Cerebellar nuclear complex (tissue), 1 donor: ENCODE data around the gene TRAK1.
"Not testable (repeated sequence)": the region's sequence is repeated elsewhere in the genome, so short reads cannot be mapped to it uniquely, and the experiment has no call there.

Experiments used
- DNase-seq, 2 experiments: peaks; one replicate each; lab custom pipeline; 2025; lab: John Stamatoyannopoulos, UW

TRAK1 gene

DNA sequence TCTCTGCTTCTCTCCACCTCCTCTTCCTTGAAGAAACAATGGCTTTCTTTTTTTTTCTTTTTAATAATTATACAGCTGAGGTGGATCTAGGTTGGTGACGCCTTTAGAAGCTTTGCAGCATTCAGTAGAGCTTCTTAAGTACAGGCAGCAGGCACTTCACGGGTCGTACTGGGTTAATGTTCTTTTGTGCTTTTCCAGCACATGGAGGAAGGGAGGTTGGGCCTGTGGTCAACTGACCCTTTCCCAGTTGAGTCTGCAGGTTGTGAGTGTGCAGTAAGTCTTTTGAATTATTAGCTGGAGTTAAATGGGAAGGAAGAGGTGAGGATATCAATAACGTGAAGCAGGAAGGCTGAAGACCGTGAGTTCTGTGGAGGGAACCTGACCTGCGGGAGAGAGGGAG, 7.0 kb downstream of the TRAK1 start:
- DNase-seq = no peak

DNA sequence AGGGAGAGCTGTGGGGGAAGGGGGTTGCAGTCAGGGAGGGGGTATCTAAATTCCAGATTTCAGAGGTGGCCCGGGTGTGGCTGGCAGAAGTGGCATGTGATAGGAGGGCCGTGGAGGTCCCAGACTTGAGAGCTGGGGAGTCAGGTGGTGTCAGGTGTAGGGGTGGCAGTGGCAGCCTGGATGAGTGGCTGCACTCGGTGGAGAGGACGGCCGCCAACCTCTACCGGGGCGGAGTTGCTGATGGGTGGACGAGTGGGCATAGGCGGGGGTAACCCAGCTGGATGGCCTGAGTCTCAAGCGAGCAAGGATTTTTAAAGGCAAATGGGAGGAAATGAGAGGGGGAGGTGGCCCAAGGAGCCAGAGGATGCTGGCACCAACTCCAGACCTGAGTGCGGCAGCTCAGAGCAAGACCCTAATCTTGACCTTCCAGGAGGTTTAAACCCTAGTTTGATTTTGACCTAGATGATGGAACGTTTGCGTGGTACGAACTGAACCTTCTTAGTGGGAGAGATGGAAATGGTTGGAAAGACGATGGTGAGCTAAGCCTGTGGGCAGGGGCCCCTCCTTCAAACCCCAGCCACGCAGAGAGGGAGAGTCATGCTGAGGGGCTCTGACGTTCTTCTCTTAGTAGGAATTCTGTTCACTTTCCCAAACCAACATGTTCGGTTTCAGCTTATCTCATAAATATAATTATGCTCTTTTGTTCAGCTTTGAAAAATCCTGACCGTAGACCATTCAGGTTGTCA, 8.0 kb downstream of the TRAK1 start:
- no peak for DNase-seq

DNA sequence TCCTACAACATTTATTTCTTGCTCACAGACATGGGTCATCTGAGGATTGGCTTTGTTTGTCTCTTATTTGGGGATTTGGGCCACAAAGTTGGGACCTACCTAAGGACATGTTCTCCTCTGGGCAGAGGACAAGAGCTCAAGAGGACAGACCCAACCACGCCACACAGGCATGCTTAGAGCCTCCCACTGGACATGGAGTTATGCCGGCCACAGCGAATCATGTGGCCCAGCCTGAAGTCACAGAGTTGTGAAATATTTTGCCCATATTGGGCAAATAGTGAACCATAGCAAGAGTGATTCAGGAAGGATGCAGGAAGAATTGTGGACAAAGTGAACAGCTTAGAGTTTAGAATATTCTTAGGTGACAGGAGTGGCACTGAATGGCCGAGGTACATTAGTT, 9.9 kb downstream of the TRAK1 start:
- no peak for DNase-seq

DNA sequence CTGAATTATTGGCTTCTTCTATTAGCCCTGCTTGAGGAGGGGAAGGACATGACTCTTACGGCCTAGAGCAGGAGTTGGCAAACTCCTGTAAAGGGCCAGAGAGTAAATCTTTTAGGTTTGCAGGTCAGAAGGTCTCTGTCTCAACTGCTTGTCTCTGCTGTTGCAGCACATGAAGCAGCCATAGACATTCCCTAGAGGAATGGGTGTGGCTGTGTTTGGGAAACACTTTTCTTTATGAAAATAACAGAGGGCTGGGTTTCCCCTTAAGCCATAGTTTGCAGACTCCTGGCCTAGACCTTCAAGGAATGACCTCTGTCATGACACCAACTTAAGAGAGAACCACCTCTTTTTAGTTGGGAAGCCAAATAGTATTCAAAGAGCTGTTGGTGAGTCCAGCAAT, 10.3 kb downstream of the TRAK1 start:
- no peak for DNase-seq

DNA sequence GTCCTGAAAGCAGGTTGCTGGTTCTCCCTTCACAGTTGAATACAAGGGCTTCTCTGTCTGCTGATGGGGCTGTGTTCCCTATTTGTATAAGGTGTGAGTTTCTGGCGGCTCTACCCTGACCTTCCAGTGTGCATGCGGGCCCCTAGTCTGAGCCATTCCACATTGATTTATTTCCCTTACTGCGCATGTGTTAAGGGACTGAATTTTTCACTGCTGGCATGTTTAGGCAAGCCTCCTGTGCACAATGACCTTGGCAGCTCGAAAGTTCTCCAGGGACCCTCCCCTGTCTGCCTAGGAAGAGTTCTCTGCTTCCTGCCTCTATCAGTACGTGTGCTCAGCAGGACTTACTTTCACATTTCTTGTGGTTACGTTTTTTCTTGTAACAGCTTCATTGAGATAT, 11.4 kb downstream of the TRAK1 start:
- DNase-seq = no peak

DNA sequence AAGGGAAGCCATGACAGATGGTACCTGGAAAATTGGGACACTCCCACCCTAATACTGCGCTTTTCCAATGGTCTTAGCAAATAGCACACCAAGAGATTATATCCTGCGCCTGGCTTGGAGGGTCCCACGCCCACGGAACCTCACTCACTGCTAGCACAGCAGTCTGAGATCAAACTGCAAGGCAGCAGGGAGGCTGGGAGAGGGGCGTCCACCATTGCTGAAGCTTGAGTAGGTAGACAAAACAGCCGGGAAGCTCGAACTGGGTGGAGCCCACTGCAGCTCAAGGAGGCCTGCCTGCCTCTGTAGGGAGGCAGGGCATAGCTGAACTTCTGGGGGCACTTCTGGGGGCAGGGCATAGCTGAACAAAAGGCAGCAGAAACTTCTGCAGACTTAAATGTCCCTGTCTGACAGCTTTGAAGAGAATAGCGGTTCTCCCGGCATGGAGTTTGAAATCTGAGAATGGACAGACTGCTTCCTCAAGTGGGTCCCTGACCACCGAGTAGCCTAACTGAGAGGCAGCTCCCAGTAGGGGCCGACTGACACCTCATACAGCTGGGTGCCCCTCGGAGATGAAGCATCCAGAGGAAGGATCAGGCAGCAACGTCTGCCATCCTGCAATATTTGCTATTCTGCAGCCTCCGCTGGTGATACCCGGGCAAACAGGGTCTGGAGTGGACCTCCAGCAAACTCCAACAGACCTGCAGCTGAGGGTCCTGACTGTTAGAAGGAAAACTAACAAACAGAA, 12.9 kb downstream of the TRAK1 start:
- DNase-seq = not testable (repeated sequence)

DNA sequence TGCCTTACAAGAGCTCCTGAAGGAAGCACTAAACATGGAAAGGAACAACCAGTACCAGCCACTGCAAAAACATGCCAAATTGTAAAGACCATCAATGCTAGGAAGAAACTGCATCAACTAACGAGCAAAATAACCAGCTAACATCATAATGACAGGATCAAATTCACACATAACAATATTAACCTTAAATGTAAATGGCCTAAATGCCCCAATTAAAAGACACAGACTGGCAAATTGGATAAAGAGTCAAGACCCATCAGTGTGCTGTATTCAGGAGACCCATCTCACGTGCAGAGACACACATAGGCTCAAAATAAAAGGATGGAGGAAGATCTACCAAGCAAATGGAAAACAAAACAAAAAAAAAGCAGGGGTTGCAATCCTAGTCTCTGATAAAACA, 14.8 kb downstream of the TRAK1 start:
- not testable (repeated sequence) for DNase-seq

DNA sequence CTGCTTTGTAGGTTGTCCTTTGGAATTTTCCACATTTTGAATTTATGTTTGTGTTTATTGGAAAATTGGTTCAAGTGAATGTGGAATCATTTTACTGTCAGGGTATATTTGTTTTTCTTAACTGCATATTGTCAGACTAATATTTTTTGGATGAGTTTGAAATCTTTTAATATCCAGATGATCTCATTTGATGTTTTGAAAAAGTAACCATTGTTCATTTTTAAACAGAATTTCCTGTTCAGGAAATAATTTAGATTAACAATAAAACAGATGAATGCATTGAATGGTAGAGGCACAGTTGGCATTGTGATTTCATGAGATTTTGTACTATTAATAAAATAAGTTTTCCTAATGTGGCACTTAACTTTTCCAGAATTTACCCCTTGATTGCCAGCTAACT, 15.5 kb downstream of the TRAK1 start:
- no peak for DNase-seq

DNA sequence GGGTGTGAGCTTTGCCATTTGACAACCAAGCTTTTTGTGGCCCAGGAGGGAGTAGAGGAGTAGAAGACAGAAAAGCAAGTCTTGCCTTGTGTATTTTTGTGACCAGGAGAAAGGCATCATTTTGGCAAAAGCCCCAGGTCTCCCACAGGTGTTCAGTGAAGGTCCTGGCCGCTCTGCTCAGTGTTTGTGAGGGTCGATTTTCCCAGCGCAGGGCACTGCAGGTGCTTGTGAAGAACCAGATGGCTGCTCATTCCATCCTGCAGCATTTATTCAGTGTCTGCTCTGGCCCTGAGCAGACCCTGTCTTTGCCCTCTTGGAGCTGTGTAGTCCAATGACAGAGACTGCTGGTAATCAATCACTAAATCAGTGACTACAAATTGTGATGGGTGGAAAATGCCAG, 19.5 kb downstream of the TRAK1 start:
- no peak for DNase-seq

DNA sequence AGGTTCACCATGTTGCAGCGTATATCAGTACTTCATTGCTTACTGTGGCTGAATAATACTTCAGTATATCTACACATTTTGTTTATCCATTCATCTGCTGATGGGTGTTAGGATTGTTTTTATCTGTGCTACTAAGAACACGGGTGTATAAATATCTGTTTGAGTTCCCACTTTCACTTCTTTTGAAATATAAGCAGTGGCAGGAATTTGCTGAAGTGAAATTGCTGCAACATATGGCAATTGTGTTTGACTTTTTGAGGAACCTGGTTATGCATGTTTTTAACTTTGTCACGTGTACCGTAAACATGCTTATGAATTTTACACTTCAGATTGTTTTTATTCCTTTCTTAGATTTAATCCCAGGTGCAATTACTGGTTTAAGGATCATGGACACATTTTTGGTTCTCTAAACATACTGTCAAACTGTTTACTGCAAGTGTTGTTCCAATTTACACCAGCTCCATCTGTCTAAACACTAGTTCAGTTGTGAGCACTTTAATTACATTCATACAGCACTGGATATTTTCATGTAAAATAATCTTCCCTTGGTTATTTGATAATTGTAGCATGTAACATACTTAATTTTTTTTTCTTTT, 23.1 kb downstream of the TRAK1 start:
- no peak for DNase-seq

DNA sequence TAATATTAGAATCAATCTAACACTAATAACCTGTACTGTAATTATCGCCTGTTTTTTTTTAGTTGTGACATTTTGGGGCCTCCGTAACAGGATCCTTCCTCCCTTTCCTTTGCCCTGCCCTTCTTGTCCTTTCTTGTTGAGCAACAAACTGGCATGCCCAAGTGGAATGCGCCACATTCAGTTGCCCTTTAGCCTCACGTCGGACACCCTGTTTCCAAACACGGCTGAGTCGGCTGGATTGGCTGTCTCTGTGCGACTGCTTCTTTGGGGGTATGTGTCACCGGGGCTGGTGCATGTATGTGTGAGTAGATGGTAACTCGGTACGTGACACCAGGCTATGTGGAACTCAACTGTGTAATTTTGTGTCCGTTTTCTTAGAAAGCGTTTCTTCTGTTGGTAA, 24.1 kb downstream of the TRAK1 start:
- no peak for DNase-seq

DNA sequence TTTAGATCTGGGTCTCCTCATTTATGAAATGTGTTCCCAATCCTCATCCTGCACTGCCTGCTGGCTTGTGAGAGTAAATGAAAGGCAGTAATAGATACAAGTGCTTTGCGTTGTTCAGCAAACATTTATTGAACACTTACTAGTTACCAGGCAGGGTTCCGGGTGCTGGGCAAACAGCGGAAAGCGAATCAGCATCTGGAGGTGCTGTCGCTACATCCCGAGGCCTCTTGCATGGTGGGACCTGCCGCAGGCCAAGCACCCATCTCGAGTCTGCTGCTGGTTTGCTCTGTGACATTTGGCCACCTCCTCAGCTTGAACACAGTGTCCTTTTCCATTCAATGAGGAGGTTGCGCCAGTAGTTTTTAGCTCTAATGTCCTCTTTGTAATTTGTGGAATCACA, 24.8 kb downstream of the TRAK1 start:
- no peak for DNase-seq

DNA sequence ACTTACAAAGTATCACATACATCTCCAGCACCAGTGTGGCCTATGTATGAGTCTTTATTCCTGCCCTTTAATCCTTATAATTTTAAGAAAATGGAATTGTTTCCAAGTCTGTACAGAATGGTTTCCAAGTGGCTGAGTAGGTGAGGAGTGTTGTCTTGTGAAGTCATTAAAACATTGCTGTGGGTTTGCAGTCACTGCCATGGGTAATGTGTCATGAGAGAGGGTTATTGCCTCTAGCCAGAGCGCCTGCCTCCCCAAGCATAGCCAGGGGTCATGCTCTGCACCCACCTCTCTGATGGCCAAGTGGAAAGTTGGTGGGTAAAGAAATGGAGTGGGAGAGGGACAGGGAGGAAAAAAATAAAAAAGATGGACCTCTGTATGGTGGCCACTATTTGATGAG, 25.3 kb downstream of the TRAK1 start:
- no peak for DNase-seq

DNA sequence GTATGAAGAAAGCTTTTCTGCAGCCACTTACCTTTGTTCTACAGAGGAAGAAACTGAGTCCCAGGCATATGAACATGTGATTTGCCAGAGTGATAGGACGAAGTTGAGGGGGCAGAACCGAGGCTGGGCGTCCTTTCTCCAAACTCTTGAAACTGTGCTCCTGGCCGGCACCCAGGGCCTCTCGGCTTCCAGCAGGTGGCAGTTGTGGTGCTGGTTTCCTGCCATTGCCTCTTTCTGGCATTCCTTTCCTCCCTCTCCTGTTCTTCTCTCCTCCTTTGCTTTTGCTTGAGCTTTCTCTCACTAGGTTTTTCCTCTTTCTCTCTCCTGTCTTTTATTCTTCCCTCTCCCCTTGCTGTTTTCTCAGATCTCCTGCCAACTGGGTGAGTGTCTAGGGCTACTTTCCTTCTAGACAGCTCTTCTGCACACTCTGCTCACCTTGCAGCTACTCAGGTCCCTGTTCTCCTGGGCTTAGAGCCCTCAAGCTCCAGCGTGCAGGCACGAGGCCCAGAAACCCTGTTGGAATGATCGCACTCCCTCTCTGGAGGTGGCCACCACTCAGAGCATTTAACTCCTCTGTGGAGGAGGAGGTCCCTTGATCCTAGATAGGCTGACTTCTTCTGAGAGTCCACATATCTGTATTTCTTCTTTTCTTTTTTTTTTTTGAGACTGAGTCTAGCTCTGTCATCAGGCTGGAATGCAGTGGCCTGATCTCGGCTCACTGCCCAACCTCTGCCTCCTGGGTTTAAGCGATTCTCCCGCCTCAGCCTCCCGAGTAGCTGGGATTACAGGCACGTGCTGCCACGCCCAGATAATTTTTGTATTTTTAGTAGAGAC, 26.2 kb downstream of the TRAK1 start:
- peak in 1 of 2 experiments; percentile 52 for DNase-seq

DNA sequence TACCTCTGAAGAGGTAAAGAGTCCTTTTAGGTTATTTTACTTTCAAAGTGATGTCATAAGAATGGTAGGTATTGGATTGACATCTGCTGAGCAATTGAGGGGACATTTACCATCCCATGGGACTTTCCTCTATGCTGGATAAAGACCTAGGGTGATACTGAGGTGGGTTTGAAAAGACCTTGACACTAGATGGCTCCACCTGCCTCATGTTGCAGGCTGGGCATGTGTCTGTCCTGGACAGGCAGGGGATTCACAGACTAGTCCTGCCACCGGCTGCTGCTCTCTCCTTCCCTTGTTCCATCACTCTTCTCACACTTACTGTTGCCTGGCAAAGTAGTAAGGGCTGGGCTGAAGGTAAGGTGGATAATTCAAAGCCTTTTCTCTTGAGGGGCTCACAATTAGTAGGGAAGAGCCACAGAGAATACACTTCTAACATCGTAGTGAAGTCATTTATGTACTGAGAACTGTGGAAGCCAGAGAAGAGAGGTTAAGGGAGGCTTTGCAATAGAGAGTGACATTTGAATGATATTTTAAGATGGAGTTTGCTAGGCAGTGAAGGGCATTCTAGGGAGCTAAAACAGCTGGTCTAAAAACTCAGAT, 27.7 kb downstream of the TRAK1 start:
- DNase-seq = no peak

DNA sequence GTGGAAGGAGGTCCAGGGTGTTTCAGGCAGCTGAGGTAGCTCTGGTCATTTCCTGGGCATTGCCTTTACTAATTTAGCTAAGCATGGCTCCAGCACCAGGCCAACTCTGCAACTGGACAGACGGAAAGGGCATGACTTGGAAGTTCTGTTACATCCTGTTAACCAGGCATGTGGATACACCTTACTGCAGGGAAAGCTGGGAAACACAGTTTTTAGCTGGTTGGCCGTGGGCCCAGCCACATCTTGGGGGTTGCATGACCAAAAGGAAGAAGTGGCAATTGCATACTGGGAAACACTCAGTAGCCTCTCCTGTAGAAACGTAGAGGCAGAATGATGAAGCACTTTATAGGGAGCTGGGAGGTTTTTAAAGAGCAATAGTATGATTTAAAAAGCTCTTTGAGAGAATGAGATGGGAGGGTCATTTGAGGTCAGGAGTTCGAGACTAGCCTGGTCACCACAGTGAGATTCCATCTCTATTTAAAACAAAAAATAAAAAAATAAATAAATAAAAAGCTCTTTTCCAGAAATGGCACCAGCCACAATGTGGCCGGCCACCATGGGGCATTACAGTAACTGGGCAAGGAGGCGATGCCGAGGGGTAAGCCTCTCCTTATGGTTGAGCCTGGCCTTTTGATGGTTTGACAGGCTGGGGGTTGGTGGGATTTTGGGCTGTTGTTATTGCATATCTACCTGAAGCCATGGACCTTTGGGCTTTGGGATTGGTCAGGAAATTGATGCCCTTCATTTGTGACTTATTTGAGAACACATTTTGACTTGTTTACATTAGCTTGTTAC, 28.6 kb downstream of the TRAK1 start:
- DNase-seq = no peak

DNA sequence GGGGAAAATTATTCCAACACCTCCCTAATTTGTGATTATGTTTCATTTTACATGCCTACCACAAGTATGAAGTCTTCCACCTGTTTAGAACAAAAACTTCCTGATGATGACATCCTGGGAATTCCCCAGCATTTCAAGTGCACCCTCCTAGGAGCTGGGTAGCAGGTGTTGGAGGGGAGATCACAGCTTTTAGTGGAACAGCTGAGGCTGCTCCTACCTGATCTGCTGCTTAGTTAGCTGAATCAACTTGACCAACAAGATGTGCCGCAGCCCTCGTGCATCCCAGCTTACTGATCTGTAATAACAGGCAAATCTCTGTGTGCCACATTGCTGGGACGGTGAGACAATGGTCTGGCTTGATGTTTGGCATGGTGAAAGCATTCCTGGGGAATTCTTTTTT, 29.7 kb downstream of the TRAK1 start:
- DNase-seq = no peak

DNA sequence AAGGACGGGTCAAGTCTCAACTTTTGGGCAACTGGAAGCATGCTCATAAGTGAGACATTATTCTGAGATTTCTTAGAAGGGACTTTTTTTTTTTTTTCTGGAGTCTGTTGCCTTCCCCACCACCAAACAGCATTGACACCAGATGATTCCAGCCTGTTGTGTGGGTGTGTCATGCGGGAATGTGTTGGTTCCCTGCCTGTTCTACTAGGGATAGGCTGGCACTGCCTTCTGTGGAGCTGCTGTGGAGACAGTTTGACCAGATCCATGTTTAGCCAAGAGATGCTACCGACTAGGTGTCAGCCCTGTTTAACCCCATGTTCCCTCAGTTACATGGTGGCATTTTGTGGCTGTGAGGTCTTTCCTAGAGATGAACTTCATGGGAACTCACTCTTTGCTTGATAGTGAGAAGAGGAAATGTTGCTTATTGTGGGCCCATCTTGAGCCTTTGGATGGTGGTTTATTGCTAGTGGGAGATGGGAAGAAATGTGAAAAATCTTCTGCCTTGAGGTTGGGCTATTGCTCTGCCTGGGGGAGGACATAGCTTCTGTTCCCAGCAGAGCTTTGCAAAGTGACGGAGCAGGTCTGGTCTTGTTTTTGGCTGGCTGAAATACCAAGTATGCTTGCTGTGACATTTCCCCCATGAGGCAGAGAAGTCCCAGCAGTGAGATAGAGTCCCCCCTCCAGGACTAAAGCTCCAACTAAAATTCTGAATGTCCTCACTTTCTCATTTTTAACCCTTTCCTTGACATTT, 31.3 kb downstream of the TRAK1 start:
- DNase-seq = no peak

DNA sequence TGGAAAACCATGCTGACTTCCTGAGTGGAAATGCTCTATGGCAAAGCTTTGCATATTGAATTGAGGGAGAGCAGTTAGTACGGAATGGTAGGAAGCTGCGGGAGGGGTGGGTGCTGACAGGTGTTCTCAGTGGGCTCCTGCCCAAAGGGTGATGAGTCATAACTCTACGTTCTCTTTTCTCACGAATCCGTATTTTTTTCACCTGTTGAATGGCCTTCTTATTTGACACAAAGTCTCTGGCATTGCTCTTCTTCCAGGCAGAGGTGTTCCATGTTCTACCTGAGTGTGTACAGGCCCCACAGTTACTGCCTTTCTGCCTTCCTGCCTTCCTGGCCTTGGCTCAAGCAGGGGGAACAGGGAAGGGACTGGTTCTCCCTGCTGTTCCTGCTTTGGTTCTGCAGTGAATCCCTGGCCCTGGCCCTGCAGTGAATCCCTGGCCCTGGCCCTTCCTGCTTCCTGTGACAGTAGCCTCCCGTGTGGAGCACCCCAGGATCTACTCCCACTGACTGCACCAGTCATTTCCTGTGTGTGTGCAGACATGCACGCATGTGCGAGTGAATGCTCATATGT, 31.9 kb downstream of the TRAK1 start:
- DNase-seq = no peak
